ENCODE measurements around the gene EFNA5.

The EFNA5 gene

DNA sequence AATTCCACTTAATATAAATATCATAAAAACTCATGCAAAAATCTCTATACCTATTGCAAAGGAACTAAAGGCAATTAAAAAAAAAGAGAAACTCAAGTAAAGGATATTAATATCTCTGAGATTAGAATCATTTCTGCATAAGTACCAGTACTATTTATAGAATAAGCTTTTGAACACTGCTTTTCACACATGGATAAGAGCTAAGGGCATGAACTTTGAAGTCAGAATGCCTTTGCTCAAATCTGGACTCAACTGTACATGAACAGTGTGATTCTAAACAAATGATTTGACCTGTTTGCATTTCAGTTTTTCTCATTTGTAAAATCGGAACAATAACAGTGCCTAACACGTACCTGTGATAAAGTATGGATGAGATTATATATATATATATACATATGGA is 255.9 kb downstream of the EFNA5 start:
- no peak for DNase-seq

GRCh38 chr5:107413754-107414153 is 257.0 kb downstream of the EFNA5 start:
- no peak for DNase-seq

DNA sequence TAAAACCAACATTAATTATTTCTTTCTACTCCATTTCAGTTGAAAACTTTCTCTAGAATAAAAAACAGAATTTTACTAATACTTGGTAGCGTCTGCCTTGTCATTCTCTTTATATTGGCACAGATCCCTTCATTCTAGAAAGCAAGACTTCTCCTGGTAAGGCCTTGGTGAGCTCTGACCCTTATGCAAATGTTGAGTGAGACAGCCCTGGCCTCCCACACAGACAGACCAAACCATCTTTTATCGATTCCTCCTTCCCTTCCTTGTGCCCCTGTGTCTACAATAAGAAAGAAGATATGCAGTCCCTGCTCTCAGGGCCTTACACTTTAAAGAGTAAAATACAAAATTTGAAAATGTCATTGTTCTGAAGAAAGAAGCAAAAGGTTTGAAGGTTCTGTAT is 262.2 kb downstream of the EFNA5 start:
- DNase-seq = no peak

DNA sequence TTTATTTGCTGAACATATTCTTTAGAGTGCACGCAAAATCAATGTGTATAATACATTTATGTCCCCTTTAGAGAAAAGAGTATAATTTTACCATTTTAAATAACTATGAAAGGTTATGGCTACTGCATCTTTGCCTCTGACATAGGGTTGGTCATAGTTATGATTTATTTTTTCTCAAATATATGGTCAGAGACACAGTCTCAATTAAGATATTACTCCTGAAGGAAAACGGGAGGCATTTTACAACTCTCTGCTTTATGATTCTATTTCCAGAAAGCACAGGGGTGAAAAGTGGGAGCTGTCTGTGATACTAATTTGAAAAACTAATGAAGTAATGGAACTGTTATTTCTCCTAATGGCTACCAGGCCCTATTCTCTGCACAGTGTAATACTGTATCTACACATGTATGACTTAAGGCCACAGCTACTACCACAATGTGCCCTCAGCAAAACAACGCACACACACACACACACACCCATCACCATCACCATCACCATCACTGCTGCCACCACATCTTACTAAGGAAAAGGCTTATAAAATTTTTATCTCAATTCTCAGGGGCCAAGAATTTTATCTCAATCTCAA is 262.9 kb downstream of the EFNA5 start:
- no peak for DNase-seq

DNA sequence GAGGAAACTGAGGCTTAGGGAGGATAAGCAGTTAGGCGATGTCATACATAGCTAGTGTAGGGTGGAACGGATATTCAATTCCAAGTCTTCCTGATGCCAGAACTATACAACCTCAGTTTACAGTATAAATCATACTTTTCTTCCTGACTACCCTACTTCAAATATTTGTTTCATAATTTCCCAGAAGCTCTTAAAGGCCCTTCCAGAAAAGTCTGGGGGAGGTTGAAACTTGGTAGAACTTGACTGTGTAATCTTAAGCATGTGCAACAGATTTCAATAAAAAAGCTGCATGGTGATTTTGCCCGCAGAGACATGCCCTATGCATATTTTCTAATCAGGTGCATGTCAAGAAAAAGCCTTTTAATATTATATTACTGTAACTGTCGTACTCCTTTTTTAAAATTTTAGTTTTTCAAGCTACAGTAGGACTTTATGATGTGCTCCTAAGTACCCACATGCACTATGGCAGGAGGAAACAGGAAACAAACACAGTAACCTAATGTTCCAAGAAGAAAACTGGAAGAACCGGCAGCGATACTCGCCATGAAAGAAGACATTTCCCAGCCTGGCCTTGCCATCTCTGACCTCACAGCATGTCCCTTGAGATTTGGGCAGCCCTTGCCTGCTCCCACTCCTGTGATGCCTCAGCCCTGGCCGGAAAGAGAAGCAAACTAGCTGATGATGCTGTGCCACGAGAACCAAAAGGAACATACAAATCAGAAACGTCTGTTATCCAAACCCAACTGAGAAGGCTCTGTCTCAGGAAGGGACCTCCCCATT is 266.0 kb downstream of the EFNA5 start:
- DNase-seq = no peak

DNA sequence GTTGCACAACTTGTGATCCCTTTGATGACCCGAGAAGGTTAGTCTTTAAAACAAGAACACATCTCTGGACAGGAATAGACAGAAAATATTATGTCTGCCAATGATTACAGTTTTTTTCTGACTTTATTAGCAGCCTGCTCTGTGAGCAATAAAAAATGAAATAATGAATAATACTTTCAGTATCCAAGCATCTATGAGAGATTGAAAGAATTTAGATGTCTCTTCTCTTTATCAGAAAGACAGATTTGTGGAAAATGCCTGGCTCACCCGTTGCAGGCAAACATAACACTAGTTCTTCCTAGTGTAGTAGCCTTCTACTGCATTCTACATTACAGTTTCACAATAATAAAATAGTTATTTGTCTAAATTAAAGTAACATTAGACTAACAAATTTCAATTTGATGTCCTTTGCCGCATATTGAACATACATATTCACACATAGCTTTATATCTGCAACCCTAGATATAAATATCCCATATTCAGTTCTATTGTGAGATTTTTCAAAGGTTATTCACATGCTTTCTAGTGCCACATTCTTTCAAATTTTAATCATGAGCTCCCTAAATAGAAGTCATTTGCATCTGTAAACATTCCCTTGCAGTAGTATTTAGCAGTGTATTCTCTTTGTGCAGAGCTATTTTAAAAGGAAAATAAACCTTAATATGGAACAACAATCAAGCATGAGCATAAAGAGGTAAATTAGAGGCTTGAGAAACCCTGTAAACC is 267.3 kb downstream of the EFNA5 start:
- DNase-seq = no peak

DNA sequence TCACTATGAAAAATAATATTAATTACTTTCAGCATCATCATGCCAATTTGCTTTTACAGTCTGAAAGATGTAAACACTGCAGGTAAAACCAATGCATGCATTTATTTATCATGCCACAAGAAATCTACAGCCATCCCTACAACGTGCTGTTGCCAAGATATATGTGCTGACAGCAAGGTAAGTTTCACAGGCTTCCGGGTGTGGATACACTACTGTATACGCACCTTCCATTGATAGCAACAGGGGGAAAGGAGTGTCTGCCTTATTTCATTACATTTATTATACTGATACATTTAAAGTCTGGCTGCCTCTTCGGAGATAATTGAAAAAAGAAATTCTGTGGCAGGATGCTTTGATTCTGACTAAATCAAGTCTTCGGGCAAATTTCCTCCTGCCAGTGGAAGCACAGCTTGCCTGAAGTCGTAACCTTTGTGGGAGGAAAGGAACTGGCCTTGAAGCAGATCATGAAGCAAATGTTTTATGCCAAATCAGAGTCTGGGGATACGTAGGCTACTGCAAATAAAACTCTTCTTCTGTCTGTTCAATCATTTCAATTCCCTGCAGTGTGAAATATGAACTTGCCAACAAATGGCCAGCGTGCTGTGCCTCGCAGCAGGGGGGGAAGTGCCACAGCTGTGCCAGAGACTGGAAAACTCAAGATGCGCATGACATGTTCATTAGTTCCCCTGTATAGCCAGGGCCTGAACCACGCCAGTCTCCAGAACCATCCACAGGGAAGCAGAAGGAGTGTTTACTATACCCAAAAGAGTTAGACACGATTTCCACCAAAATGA is 268.1 kb downstream of the EFNA5 start:
- DNase-seq = no peak

- no peak for DNase-seq
Observed at GRCh38 chr5:107401470-107402122, 269.1 kb downstream of the EFNA5 start.

DNA sequence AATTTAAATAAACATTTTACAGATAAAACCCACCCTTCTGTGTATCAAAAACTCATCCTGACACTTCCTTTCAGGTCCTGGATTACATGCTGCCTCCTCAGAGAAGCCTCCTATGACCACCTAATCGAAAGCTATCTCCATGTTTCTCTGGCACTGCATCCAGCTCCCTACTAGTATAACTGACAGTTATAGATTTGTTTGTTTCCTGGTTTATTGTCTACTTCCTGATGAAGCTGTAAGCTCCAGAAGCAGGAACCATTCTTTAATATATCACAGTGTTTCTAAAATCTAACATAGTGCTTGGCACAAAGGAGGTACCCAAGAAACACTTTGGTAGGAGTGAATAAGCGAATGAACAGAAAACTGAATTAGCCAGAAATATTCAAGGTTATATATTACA is 270.4 kb downstream of the EFNA5 start:
- no peak for DNase-seq

DNA sequence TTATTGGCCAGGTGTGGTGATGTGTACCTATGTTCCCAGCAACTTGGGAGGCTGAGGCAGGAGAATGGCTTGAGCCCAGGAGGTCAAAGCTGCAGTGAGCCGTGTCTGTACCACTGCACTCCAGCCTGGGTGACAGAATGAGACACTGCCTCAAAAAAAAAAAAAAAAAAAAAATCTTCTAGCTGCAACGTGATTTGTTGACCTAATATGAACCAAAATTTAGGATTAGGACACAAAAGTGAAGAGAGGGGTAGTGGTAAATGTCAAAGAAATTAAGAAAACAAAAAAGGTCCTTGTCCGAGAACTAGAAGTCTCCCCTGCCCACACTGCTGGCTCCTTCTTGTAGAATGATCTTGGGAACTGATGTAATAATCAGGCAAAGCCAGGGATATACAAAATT is 272.0 kb downstream of the EFNA5 start:
- no peak for DNase-seq

DNA sequence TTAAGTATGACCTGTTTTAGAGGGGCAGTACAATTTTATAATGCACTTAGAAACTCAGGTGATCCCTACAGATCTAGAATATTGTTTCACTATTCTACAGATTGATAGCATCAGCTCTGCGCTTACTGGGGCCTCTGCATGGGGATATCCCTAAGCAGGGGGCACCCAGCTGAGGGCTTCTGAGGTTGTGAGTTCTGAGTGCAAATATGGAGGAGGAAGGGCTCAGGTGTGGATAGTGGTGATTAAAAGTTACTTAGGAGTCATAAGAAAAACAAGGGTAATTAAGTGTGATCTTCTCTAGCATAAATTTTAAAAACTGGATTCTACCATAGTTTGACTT is 274.4 kb downstream of the EFNA5 start:
- no peak for DNase-seq

DNA sequence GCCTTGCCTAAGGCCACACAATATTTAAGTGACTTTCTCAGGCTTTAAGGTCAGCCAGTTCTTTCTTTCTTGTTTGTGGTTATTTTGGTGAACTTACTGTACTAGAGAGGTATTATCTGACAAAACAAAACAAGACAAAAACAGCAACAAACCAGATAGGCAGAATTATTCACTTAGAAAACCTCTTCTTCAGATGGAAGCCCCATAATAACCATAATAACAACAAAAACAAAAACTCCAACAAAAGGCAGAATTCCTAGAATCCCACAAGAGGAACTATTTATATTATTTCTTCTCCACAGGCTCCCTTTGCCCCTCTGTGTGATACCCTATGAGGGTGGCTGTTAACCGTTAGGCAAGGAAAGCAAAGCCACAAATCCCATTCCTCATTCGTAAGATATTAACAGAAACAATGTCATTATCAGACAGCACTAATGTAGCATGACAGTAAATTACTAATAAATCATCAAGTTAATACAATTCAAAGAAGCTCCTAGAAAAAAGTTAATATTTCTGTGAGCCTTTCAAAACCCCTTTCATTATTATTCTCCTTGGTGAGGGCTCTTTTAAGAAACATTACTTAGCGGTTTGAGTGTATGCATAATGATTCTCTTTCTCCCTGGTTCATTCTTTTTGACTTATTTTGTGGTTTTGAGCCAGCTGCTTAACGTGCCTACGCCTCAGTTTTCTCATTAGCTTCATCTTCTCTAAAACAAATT is 274.9 kb downstream of the EFNA5 start:
- no peak for DNase-seq

- no peak for DNase-seq
Observed at GRCh38 chr5:107393851-107394250, 276.9 kb downstream of the EFNA5 start.

DNA sequence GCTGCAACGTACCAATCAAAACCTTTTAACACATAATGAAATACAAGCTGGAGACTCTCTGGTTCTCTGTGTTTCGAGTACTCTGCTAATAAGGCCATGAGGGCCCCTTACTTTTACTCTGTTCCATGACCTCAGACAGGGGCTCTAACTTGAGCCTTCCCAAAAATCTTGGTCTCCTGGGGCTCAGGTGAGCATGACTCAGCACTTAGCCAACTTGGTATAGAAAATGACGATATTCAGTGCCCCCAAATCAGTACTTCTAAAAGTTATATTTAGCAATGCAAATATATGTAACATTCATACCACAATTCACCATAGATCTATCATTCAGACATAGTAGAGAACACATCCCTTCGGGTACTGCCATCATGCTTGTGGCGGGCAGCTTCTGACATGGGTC is 278.9 kb downstream of the EFNA5 start:
- no peak for DNase-seq

- no peak for DNase-seq
Observed at GRCh38 chr5:107389775-107390148, 281.0 kb downstream of the EFNA5 start.

GRCh38 chr5:107389130-107389774 is 281.5 kb downstream of the EFNA5 start:
- DNase-seq = no peak

DNA sequence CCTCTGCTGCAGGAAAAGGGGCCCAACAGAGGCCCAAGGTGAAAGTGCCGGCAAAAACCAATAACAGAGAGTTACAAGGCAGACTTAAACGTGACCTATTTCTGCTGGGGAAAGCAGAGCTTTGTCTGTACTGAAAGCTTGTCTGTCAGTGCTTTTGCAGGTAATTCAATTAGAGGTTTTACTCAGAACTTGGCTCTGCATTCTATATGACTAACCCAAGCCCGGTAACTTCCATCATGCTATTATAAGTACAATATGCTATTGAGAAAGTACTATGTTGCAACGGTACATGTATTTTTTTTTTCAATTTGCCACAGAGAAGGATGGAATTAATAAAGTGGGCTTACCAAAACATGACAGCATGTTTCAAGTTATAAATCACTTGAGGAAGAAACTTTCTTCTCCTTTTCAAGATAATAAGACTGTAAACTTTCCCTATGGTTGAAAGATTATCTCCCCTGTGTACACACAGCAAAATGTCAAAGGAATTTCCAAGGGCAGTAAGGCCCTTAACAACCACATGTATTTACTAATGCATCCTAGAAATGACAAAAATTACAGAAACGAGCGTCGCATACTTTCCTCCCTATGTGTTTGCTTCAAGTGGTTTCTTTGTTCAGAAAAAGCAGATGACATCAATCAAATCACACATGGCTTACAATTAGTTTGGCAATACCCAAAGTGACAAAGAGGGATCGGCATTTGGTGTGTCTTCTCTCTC is 282.4 kb downstream of the EFNA5 start:
- DNase-seq = no peak

DNA sequence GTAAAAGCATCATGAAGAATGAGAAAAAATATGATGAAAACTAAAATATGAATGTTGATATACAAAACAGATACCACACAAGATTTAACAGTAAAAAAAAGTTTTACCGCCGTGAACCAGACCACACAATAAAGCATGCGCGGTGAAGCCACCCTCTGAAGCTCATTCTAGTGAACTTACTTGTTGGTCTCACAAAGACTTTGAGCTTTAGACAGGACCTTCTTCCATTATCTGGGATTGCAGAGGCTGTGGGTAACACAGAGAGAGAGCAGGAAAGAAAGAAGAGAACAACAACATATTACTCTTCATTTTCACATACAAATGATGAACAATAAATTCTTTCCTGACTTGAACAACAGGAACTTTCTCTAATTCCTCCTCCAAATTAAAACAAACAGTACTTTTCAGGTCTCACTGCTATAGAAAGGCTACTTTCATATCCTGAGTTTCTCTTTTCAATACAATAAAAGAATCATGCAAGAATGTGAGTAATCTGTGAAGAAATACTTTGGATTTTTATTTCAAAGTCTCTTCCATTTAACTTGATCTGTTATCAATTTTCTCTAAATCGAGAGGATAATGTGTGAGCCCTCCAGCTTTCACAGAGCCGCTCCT is 283.1 kb downstream of the EFNA5 start:
- no peak for DNase-seq

DNA sequence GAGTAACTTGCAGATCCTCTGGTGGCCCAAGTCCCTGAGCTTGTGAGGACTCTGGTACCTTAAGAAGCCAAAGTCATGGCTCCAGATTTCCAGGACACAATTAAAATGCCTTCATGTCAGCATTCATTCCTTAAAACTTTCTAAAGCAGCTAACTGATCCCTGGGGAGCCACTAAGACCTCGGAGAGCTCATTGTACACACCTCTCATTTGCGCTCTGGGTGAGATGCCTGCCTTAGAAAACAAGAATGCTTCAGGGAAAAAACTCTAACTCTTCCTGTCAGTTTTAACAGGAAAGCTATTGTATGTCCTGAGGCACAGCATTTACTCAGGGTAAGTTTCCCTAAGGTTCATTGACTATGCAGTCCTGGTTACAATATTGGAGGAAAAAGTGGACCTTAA is 285.0 kb downstream of the EFNA5 start:
- no peak for DNase-seq

DNA sequence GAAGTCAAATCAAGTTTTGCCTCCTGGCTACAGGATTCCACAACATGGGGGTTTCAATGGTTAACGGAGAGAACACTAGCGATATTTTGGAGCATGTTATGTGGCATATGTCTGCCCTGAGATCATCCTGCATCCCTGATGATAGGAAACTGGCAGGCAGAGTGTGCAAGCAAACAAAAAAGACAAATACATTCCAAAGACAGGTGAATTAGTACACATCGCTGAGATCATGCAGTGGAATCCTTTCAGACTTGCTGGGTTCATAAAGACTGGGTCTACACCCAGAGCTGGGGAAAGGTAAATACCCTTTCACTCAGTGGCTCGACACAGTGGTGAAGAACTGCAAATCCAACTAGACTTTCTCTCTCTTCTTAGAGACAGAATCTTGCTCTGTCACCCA is 286.5 kb downstream of the EFNA5 start:
- no peak for DNase-seq

GRCh38 chr5:107383414-107383813 is 287.3 kb downstream of the EFNA5 start:
- no peak for DNase-seq

Measured in NCI-H1105 treated with DMSO at 0.1 percent for 48 hours (cell line).